H9 (cell line): ENCODE data around the gene MAP2K1. TPM values are rescaled to one million over a fixed set of nuclear protein-coding genes. Genes with fewer than 3 reads are reported as not detected.

ENCODE experiments used
- DNase-seq: peaks from one replicate; pipeline ENCODE4 v3.0.0-alpha.2; 2017
- H2AFZ ChIP-seq: one replicate; pipeline ENCODE4 v1.6.1; 2013; ENCODE audit warnings: mild to moderate bottlenecking, low read length, control low read depth, moderate library complexity
- H2AK5ac ChIP-seq: 2 replicates; pipeline ENCODE4 v1.6.1; 2013; ENCODE audit warnings: low read length, control low read depth, mixed read lengths; ENCODE audit not compliant: insufficient read length
- H2BK120ac ChIP-seq: one replicate; pipeline ENCODE4 v1.6.1; 2013; ENCODE audit warnings: low read depth, mild to moderate bottlenecking, low read length, control low read depth, inconsistent platforms; ENCODE audit not compliant: poor library complexity, severe bottlenecking
- H2BK12ac ChIP-seq: 2 replicates; pipeline ENCODE4 v1.6.1; 2013; ENCODE audit warnings: low read length, control low read depth, mixed read lengths, low read depth; ENCODE audit not compliant: insufficient read length
- H2BK15ac ChIP-seq: 2 replicates; pipeline ENCODE4 v1.6.1; 2013; ENCODE audit warnings: low read depth, low read length, control low read depth
- H2BK20ac ChIP-seq: one replicate; pipeline ENCODE4 v1.6.1; 2013; ENCODE audit warnings: low read depth, mild to moderate bottlenecking, low read length, control low read depth, inconsistent platforms; ENCODE audit not compliant: poor library complexity, severe bottlenecking
- H2BK5ac ChIP-seq: 2 replicates; pipeline ENCODE4 v1.6.1; 2013; ENCODE audit warnings: low read length, control low read depth, mixed read lengths; ENCODE audit not compliant: insufficient read length
- H3K14ac ChIP-seq: 2 replicates; pipeline ENCODE4 v1.6.1; 2013; ENCODE audit warnings: low read length, control low read depth; ENCODE audit not compliant: insufficient read depth
- H3K18ac ChIP-seq: 2 replicates; pipeline ENCODE4 v1.6.1; 2013; ENCODE audit warnings: low read depth, mild to moderate bottlenecking, mixed read lengths, low read length, control low read depth; ENCODE audit not compliant: insufficient read length
- H3K23ac ChIP-seq: 2 replicates; pipeline ENCODE4 v1.6.1; 2013; ENCODE audit warnings: low read length, control low read depth, mixed read lengths, low read depth; ENCODE audit not compliant: insufficient read length
- H3K23me2 ChIP-seq: 2 replicates; pipeline ENCODE4 v1.6.1; 2013; ENCODE audit warnings: low read depth, mild to moderate bottlenecking, mixed read lengths, low read length, control low read depth; ENCODE audit not compliant: insufficient read length, poor library complexity, severe bottlenecking
- H3K27ac ChIP-seq: 2 replicates; pipeline ENCODE4 v1.5.1; 2013; ENCODE audit warnings: low read length, control low read depth, mixed read lengths, low read depth; ENCODE audit not compliant: insufficient read length
- H3K27me3 ChIP-seq: 2 replicates; pipeline ENCODE4 v1.6.1; 2013; ENCODE audit warnings: low read length, control low read depth, inconsistent platforms; ENCODE audit not compliant: insufficient read depth
- H3K4ac ChIP-seq: 2 replicates; pipeline ENCODE4 v1.6.1; 2013; ENCODE audit warnings: low read depth, mild to moderate bottlenecking, control low read depth, inconsistent platforms, low read length, moderate library complexity
- H3K4me1 ChIP-seq: 2 replicates; pipeline ENCODE4 v1.6.1; 2013; ENCODE audit warnings: low read length, control low read depth, inconsistent platforms; ENCODE audit not compliant: insufficient read depth
- H3K4me2 ChIP-seq: 2 replicates; pipeline ENCODE4 v1.6.1; 2013; ENCODE audit warnings: low read length, control low read depth, mixed read lengths; ENCODE audit not compliant: insufficient read length, insufficient read depth
- H3K56ac ChIP-seq: 2 replicates; pipeline ENCODE4 v1.6.1; 2013; ENCODE audit warnings: low read depth, mild to moderate bottlenecking, mixed read lengths, low read length, control low read depth; ENCODE audit not compliant: insufficient read length
- H3K79me1 ChIP-seq: 2 replicates; pipeline ENCODE4 v1.6.1; 2013; ENCODE audit warnings: low read depth, mild to moderate bottlenecking, moderate library complexity, low read length, control low read depth, inconsistent platforms; ENCODE audit not compliant: insufficient read depth, poor library complexity, severe bottlenecking
- H3K79me2 ChIP-seq: 2 replicates; pipeline ENCODE4 v1.6.1; 2013; ENCODE audit warnings: low read length, control low read depth, inconsistent platforms; ENCODE audit not compliant: insufficient read depth
- H3K9ac ChIP-seq: 2 replicates; pipeline ENCODE4 v1.6.1; 2013; ENCODE audit warnings: low read length, control low read depth, mixed read lengths; ENCODE audit not compliant: insufficient read length; ENCODE audit errors: extremely low read depth
- H3K9me3 ChIP-seq: one replicate; pipeline ENCODE4 v1.6.1; 2013; ENCODE audit warnings: low read depth, low read length, inconsistent platforms; ENCODE audit not compliant: control insufficient read depth
- H3T11ph ChIP-seq: one replicate; pipeline ENCODE4 v1.6.1; 2013; ENCODE audit warnings: mild to moderate bottlenecking, low read length, control low read depth, inconsistent platforms
- H4K20me1 ChIP-seq: one replicate; pipeline ENCODE4 v1.6.1; 2013; ENCODE audit not compliant: control insufficient read depth, insufficient read length, insufficient read depth
- H4K5ac ChIP-seq: 2 replicates; pipeline ENCODE4 v1.6.1; 2013; ENCODE audit warnings: low read depth, mild to moderate bottlenecking, mixed read lengths, low read length, control low read depth; ENCODE audit not compliant: insufficient read length
- H4K8ac ChIP-seq: replicated peaks from 2 replicates; pipeline ENCODE4 v1.6.1; 2013; ENCODE audit warnings: low read length, control low read depth, mixed read lengths, low read depth; ENCODE audit not compliant: insufficient read length
- H4K91ac ChIP-seq: 2 replicates; pipeline ENCODE4 v1.6.1; 2013; ENCODE audit warnings: low read depth, mild to moderate bottlenecking, moderate library complexity, mixed read lengths, low read length, control low read depth; ENCODE audit not compliant: insufficient read length
- H3K27ac Mint-ChIP-seq, 3 experiments: 2 replicates in 2 of 3; 3 replicates in 1 of 3; pipeline ENCODE4 v1.8.0; 2020 to 2021; ENCODE audit warnings: mixed read lengths in 3 of 3, mild to moderate bottlenecking in 1 of 3, moderate library complexity in 1 of 3
- H3K27me3 Mint-ChIP-seq: 2 replicates; pipeline ENCODE4 v1.8.0; 2021; ENCODE audit warnings: low read depth, mild to moderate bottlenecking, moderate library complexity, mixed read lengths
- H3K36me3 Mint-ChIP-seq, 3 experiments: 2 replicates in 2 of 3; 3 replicates in 1 of 3; pipeline ENCODE4 v1.8.0; 2020 to 2021; ENCODE audit warnings: low read depth in 3 of 3, mixed read lengths in 3 of 3; ENCODE audit not compliant: insufficient read depth in 1 of 3
- H3K4me1 Mint-ChIP-seq, 2 experiments: 2 replicates each; pipeline ENCODE4 v1.8.0; 2020; ENCODE audit warnings: mixed read lengths in 2 of 2
- H3K4me3 Mint-ChIP-seq, 2 experiments: 2 replicates in 1 of 2; 3 replicates in 1 of 2; pipeline ENCODE4 v1.8.0; 2020 to 2021; ENCODE audit warnings: mild to moderate bottlenecking in 2 of 2, mixed read lengths in 2 of 2, moderate library complexity in 1 of 2
- H3K9me3 Mint-ChIP-seq, 2 experiments: 2 replicates in 1 of 2; 3 replicates in 1 of 2; pipeline ENCODE4 v1.8.0; 2020; ENCODE audit warnings: mild to moderate bottlenecking in 2 of 2, mixed read lengths in 2 of 2, moderate library complexity in 1 of 2
- CTCF ChIP-seq: fragments of 200-600 bp; sonication (generic); conservative IDR thresholded peaks from 3 replicates; pipeline ENCODE4 v1.8.0; 2021; ENCODE audit warnings: antibody characterized with exemption, mild to moderate bottlenecking
- total RNA-seq: library from RNA; stranded (reverse); gene quantifications from 2 replicates; pipeline ENCODE4 v1.2.1, GENCODE V29; 2021

Gene MAP2K1
- total RNA-seq, 1 experiment from 2014 or later: 50.8 TPM

GRCh38 chr15:66389859-66390381 is 3.2 kb downstream of the MAP2K1 start:
- Histone ChIP-seq H2BK20ac (no peak overlapping the region), H3K4ac (no peak overlapping the region), H3T11ph (no peak overlapping the region), H3K9ac (no peak overlapping the region), H4K8ac (no peak overlapping the region), H3K27me3 (no peaks in the 10 kb centered on the region), H3K9me3 (no peaks in the 10 kb centered on the region), H4K20me1 (no peaks in the 10 kb centered on the region), H3K18ac (no peak overlapping the region), H3K79me1 (peaks cover 6% of the 10 kb centered on the region), H2AK5ac (no peak overlapping the region), H3K4me1 (no peaks in the 10 kb centered on the region), H2AFZ (no peak overlapping the region), H3K23ac (no peak overlapping the region), H3K79me2 (peaks cover 47% of the 10 kb centered on the region), H2BK5ac (no peak overlapping the region), H3K14ac (no peak overlapping the region), H3K27ac (no peak overlapping the region), H2BK15ac (no peak overlapping the region), H2BK12ac (no peak overlapping the region), H3K4me2 (no peak overlapping the region), H3K23me2 (peaks cover 10% of the 10 kb centered on the region), H4K91ac (no peak overlapping the region), H4K5ac (no peak overlapping the region), H2BK120ac (no peak overlapping the region), H3K56ac (no peak overlapping the region)
- Mint-ChIP-seq H3K27me3 (no peaks in the 10 kb centered on the region), H3K4me3 (no peak overlapping the region), H3K9me3 (no peaks in the 10 kb centered on the region; a peak in 1 of 5 replicates), H3K36me3 (peaks cover 9 to 12% (median 11%) of the 10 kb centered on the region in 3 experiments; a peak in 6 of 7 replicates), H3K4me1 (peaks cover 28 to 36% of the 10 kb centered on the region in 2 experiments), H3K27ac (no peak overlapping the region)
- no peak for DNase-seq
- no peak for TF ChIP-seq CTCF
